Activated T-cell treated with anti-CD3 and anti-CD28 coated beads for 1 hour (primary cell): Measurements from ENCODE around the gene DAAM2.

ENCODE experiments used
- DNase-seq: peaks from one replicate; pipeline ENCODE4 v3.0.0-alpha.2; 2020; ENCODE audit warnings: low read depth

Gene DAAM2

GRCh38 chr6:39791850-39792539 lies at the start of gene DAAM2:
TSS of gene DAAM2 (plus strand) at chr6:39792376. CDS start at chr6:39856303, 63,927 bp downstream.
- no peak for DNase-seq

- DNase-seq = no peak
Observed at GRCh38 chr6:39746795-39747194, 45.4 kb upstream of the DAAM2 start.

- DNase-seq = no peak
Observed at GRCh38 chr6:39752835-39753724, 39.1 kb upstream of the DAAM2 start.

- DNase-seq = no peak
Observed at GRCh38 chr6:39753725-39754045, 38.5 kb upstream of the DAAM2 start.

- DNase-seq = no peak
Observed at GRCh38 chr6:39754514-39755115, 37.6 kb upstream of the DAAM2 start.

- DNase-seq = no peak
Observed at GRCh38 chr6:39755231-39755630, 36.9 kb upstream of the DAAM2 start.

- DNase-seq = no peak
Observed at GRCh38 chr6:39756582-39756981, 35.6 kb upstream of the DAAM2 start.

- DNase-seq = no peak
Observed at GRCh38 chr6:39758905-39759605, 33.1 kb upstream of the DAAM2 start.

GRCh38 chr6:39760226-39760952 lies 31.8 kb upstream of the DAAM2 start:
- DNase-seq = no peak

GRCh38 chr6:39765508-39766065 lies 26.6 kb upstream of the DAAM2 start:
- no peak for DNase-seq

GRCh38 chr6:39769012-39769411 lies 23.2 kb upstream of the DAAM2 start:
- DNase-seq = no peak

- DNase-seq = no peak
Observed at GRCh38 chr6:39770446-39770845, 21.7 kb upstream of the DAAM2 start.

- no peak for DNase-seq
Observed at GRCh38 chr6:39772559-39773273, 19.5 kb upstream of the DAAM2 start.

- DNase-seq = no peak
Observed at GRCh38 chr6:39773782-39774181, 18.4 kb upstream of the DAAM2 start.

GRCh38 chr6:39776581-39776980 lies 15.6 kb upstream of the DAAM2 start:
- DNase-seq = no peak

- no peak for DNase-seq
Observed at GRCh38 chr6:39777218-39777617, 15.0 kb upstream of the DAAM2 start.

GRCh38 chr6:39777661-39778060 lies 14.5 kb upstream of the DAAM2 start:
- DNase-seq = no peak

GRCh38 chr6:39778581-39779255 lies 13.5 kb upstream of the DAAM2 start:
- DNase-seq = no peak

GRCh38 chr6:39785281-39785680 lies 6.9 kb upstream of the DAAM2 start:
- no peak for DNase-seq

- DNase-seq = no peak
Observed at GRCh38 chr6:39786649-39787048, 5.5 kb upstream of the DAAM2 start.
